Keratinocyte (primary cell): ENCODE data around the gene QRICH1. TPM values are rescaled to one million over a fixed set of nuclear protein-coding genes. Genes with fewer than 3 reads are reported as not detected.

Experiments used
- DNase-seq: peaks from one replicate; pipeline ENCODE4 v3.0.0-alpha.2; 2011; ENCODE audit warnings: low read depth, missing footprints, low spot score
- FAIRE-seq: peaks from 2 replicates; lab custom pipeline; 2011; peaks lifted over from hg19 to GRCh38; lab: Jason Lieb, UNC
- H2AFZ ChIP-seq: 2 replicates; pipeline ENCODE4 v1.6.0; 2012; ENCODE audit warnings: low read length, control low read depth, inconsistent platforms; ENCODE audit not compliant: control insufficient read depth
- H3K27ac ChIP-seq: 2 replicates; pipeline ENCODE4 v1.5.1; 2011; ENCODE audit warnings: low read length; ENCODE audit not compliant: control insufficient read depth, insufficient read depth
- H3K27me3 ChIP-seq: 3 replicates; pipeline ENCODE4 v1.6.0; 2011; ENCODE audit warnings: low read length; ENCODE audit not compliant: control insufficient read depth, insufficient read depth; ENCODE audit errors: extremely low read depth
- H3K36me3 ChIP-seq, 2 experiments: 2 replicates in 1 of 2; 3 replicates in 1 of 2; pipeline ENCODE4 v1.5.1; 2011; ENCODE audit warnings: low read length in 2 of 2, mild to moderate bottlenecking in 1 of 2; ENCODE audit not compliant: control insufficient read depth in 2 of 2, insufficient read depth in 2 of 2; ENCODE audit errors: extremely low read depth in 1 of 2
- H3K4me1 ChIP-seq: 3 replicates; pipeline ENCODE4 v1.5.1; 2011; ENCODE audit warnings: low read length; ENCODE audit not compliant: control insufficient read depth, insufficient read depth; ENCODE audit errors: extremely low read depth
- H3K4me2 ChIP-seq: 3 replicates; pipeline ENCODE4 v1.6.0; 2011; ENCODE audit warnings: low read depth, low read length; ENCODE audit not compliant: control insufficient read depth, insufficient read depth; ENCODE audit errors: extremely low read depth
- H3K4me3 ChIP-seq, 3 experiments: fragments of 200-600 bp in 1 of 3; sonication (generic) in 1 of 3; 2 replicates in 2 of 3; 3 replicates in 1 of 3; pipeline ENCODE4 v1.5.1; 2011 to 2016; ENCODE audit warnings: low read length in 3 of 3, mild to moderate bottlenecking in 3 of 3, control low read depth in 2 of 3, inconsistent platforms in 1 of 3, low read depth in 1 of 3, mixed read lengths in 1 of 3, mixed run types in 1 of 3, moderate library complexity in 1 of 3; ENCODE audit not compliant: control insufficient read depth in 2 of 3, insufficient read depth in 2 of 3; ENCODE audit errors: extremely low read depth in 1 of 3
- H3K79me2 ChIP-seq: 2 replicates; pipeline ENCODE4 v1.6.0; 2012; ENCODE audit warnings: low read length; ENCODE audit not compliant: control insufficient read depth, insufficient read depth
- H3K9ac ChIP-seq: 3 replicates; pipeline ENCODE4 v1.6.0; 2011; ENCODE audit warnings: low read length; ENCODE audit not compliant: control insufficient read depth, insufficient read depth; ENCODE audit errors: extremely low read depth
- H3K9me1 ChIP-seq: 3 replicates; pipeline ENCODE4 v1.6.0; 2011; ENCODE audit warnings: low read length; ENCODE audit not compliant: control insufficient read depth, insufficient read depth; ENCODE audit errors: extremely low read depth
- H3K9me3 ChIP-seq: 2 replicates; pipeline ENCODE4 v1.5.1; 2012; ENCODE audit warnings: low read depth, low read length; ENCODE audit not compliant: control insufficient read depth
- H4K20me1 ChIP-seq: 3 replicates; pipeline ENCODE4 v1.6.0; 2011; ENCODE audit warnings: low read length; ENCODE audit not compliant: control insufficient read depth, insufficient read depth; ENCODE audit errors: extremely low read depth
- EZH2 ChIP-seq: IDR thresholded peaks from one replicate; pipeline ENCODE4 v1.6.1; 2012; ENCODE audit warnings: inconsistent platforms, mild to moderate bottlenecking, low read length, moderate library complexity
- dilution Hi-C: fragments of 300-500 bp; cut with MboI; formaldehyde crosslinking; loops from one replicate; pipeline ENCODE4 v1.7.0; 2020; ENCODE audit warnings: low sequenced_read_pairs; ENCODE audit not compliant: extremely low pct_ligation_motif_present
- polyA plus RNA-seq, 5 experiments: library from polyadenylated mRNA; depleted of rRNA in 3 of 5; stranded (reverse) in 3 of 5; stranded (forward) in 1 of 5; unstranded in 1 of 5; fragments of >200 nt; gene quantifications; 1 replicate in 1 of 5; 2 replicates in 3 of 5; 3 replicates in 1 of 5; pipeline versions ENCODE4 v1.2.1 to v1.2.3, GENCODE V29; 2011 to 2012; ENCODE audit warnings: missing spikeins in 2 of 5, low read depth in 1 of 5, low replicate concordance in 1 of 5
- TF ChIP-seq, protein P1 (sequence below), 3 experiments: IDR thresholded peaks in 1 of 3; conservative IDR thresholded peaks in 1 of 3; optimal IDR thresholded peaks in 1 of 3; 2 replicates in 2 of 3; 3 replicates in 1 of 3; pipeline versions ENCODE3 to v1.5.1; 2011; ENCODE audit warnings: low read length in 3 of 3, mild to moderate bottlenecking in 3 of 3, moderate library complexity in 2 of 3, control low read depth in 1 of 3, inconsistent platforms in 1 of 3; ENCODE audit not compliant: insufficient read depth in 2 of 3; ENCODE audit errors: extremely low read depth in 1 of 3

The QRICH1 gene
- polyA plus RNA-seq, 1 donor (not counting 4 experiments of a cell fraction or from before 2014, with no cell fraction given) = 60.4 TPM

DNA sequence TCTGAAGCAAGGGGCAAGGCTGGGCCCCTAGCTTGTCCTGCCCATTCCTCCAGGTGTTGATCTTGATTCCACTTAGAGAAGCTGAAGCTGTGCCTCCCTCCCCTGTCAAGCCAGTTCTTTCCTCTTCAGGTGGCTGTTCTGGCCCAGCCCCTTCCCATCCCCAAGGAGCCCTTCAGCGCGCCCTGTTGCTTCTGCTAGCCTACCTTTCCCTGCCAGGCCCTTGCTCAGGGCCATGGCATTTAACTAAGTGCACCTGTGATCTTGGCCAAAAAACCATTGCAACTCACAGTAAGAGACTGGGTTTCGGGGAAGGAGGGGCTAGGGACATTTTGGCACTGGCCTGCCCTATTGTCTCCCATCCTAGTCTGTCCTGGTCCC is 88.6 kb downstream of the QRICH1 start:
- peaks cover 14% of the 10 kb centered on the region for H3K4me1 ChIP-seq
- H3K4me2 ChIP-seq = no peak overlapping the region
- DNase-seq = no peak
- no peaks in the 10 kb centered on the region for H3K36me3 ChIP-seq
- no peak overlapping the region for H3K27ac ChIP-seq
- H3K9ac ChIP-seq = no peak overlapping the region
- H4K20me1 ChIP-seq = no peaks in the 10 kb centered on the region
- no peaks in the 10 kb centered on the region for H3K9me3 ChIP-seq
- H2AFZ ChIP-seq = no peak overlapping the region
- H3K4me3 ChIP-seq = no peak overlapping the region
- H3K9me1 ChIP-seq = peaks cover 7% of the 10 kb centered on the region
- TF ChIP-seq EZH2 = no peak
- TF ChIP-seq, protein P1, sequence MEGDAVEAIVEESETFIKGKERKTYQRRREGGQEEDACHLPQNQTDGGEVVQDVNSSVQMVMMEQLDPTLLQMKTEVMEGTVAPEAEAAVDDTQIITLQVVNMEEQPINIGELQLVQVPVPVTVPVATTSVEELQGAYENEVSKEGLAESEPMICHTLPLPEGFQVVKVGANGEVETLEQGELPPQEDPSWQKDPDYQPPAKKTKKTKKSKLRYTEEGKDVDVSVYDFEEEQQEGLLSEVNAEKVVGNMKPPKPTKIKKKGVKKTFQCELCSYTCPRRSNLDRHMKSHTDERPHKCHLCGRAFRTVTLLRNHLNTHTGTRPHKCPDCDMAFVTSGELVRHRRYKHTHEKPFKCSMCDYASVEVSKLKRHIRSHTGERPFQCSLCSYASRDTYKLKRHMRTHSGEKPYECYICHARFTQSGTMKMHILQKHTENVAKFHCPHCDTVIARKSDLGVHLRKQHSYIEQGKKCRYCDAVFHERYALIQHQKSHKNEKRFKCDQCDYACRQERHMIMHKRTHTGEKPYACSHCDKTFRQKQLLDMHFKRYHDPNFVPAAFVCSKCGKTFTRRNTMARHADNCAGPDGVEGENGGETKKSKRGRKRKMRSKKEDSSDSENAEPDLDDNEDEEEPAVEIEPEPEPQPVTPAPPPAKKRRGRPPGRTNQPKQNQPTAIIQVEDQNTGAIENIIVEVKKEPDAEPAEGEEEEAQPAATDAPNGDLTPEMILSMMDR (optimal IDR thresholded peaks at IDR 0.05 in 1 of 3, IDR thresholded peaks at IDR 0.05 in 1 of 3, conservative IDR thresholded peaks at IDR 0.05 in 1 of 3; ENCODE audit: extremely low read depth in 1 of 3, insufficient read depth in 2 of 3, low read length in 3 of 3) = no peak
- H3K79me2 ChIP-seq = peaks cover 21% of the 10 kb centered on the region
- H3K27me3 ChIP-seq = no peaks in the 10 kb centered on the region
- dilution Hi-C loops = no loop called here
- no peak for FAIRE-seq

GRCh38 chr3:49004352-49005302 is 89.2 kb downstream of the QRICH1 start:
- Histone ChIP-seq H3K79me2 (peaks cover 19% of the 10 kb centered on the region), H3K9me1 (peaks cover 7% of the 10 kb centered on the region), H3K4me1 (peaks cover 14% of the 10 kb centered on the region), H3K27me3 (no peaks in the 10 kb centered on the region), H3K9me3 (no peaks in the 10 kb centered on the region), H3K36me3 (no peaks in the 10 kb centered on the region), H3K9ac (no peak overlapping the region), H4K20me1 (no peaks in the 10 kb centered on the region), H3K4me2 (no peak overlapping the region), H3K27ac (no peak overlapping the region), H2AFZ (no peak overlapping the region), H3K4me3 (no peak overlapping the region)
- DNase-seq (no peak), FAIRE-seq (no peak)
- dilution Hi-C loops = no loop called here
- TF ChIP-seq, protein P1 (optimal IDR thresholded peaks at IDR 0.05 in 1 of 3, IDR thresholded peaks at IDR 0.05 in 1 of 3, conservative IDR thresholded peaks at IDR 0.05 in 1 of 3; ENCODE audit: extremely low read depth in 1 of 3, insufficient read depth in 2 of 3, low read length in 3 of 3) = no peak
